ENCODE data around the gene DOP1B.
"Not testable (repeated sequence)": the region's sequence is repeated elsewhere in the genome, so short reads cannot be mapped to it uniquely, and the experiment has no call there.

Gene DOP1B

DNA sequence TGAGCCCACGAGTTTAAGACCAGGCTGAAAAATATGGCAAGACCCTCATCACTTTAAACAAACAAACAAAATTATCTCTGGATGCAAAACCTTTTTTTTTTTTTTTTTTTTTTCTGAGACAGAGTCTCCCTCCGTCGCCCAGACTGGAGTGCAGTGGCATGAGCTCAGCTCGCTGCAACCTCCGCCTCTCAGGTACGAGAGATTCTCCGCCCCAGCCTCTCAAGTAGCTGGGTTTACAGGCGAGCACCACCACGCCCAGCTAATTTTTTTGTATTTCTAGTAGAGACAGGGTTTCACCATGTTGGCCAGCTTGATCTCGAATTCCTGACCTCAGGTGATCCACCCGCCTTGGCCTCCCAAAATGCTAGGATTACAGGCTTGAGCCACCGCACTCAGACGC lies 16.8 kb upstream of the DOP1B start:
- DNase-seq (ENCODE audit: low read depth) = not testable (repeated sequence)

- DNase-seq (ENCODE audit: low read depth) = peak; percentile 70
Observed at GRCh38 chr21:36141513-36141925, 15.1 kb upstream of the DOP1B start.

DNA sequence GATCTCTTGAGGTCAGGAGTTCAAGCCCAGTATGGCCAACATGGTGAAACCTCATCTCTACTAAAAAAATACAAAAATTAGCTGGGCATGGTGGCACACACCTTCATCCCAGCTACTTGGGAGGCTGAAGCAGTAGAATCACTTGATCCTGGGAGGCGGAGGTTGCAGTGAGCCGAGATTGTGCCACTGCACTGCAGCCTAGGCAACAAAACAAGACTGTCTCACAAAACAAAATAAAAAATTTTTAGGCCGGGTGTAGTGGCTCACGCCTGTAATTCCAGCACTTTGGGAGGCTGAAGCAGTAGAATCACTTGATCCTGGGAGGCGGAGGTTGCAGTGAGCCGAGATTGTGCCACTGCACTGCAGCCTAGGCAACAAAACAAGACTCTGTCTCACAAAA lies 12.4 kb upstream of the DOP1B start:
- DNase-seq (ENCODE audit: low read depth) = not testable (repeated sequence)

GRCh38 chr21:36145259-36145658 lies 11.4 kb upstream of the DOP1B start:
- DNase-seq (ENCODE audit: low read depth) = no peak

DNA sequence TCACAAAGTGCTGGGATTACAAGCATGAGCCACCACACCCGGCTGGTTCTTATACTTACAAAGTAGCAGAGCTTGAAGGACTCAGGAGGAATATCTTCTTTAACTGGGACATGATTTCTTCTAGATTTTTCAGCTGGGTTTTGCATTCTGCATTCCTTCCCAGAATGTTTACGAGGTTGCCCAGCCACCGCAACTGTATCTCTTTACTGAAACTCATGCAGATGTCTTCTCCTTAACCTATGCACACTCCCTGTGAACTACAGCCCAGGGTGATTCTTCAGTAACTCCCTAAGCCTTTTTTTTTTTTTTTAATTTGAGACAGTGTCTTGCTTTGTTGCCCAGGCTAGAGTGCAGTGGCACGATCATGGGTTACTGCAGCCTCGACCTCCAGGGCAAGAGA lies 8.7 kb upstream of the DOP1B start:
- DNase-seq (ENCODE audit: low read depth) = no peak

- no peak for DNase-seq (ENCODE audit: low read depth)
Observed at GRCh38 chr21:36148886-36149285, 7.7 kb upstream of the DOP1B start.

- no peak for DNase-seq (ENCODE audit: low read depth)
Observed at GRCh38 chr21:36149788-36150711, 6.6 kb upstream of the DOP1B start.

- DNase-seq (ENCODE audit: low read depth) = no peak
Observed at GRCh38 chr21:36155603-36156338, 853 bp upstream of the DOP1B start.

- peak; percentile 100 for DNase-seq (ENCODE audit: low read depth)
Observed at GRCh38 chr21:36156339-36156814, 247 bp upstream of the DOP1B start.

DNA sequence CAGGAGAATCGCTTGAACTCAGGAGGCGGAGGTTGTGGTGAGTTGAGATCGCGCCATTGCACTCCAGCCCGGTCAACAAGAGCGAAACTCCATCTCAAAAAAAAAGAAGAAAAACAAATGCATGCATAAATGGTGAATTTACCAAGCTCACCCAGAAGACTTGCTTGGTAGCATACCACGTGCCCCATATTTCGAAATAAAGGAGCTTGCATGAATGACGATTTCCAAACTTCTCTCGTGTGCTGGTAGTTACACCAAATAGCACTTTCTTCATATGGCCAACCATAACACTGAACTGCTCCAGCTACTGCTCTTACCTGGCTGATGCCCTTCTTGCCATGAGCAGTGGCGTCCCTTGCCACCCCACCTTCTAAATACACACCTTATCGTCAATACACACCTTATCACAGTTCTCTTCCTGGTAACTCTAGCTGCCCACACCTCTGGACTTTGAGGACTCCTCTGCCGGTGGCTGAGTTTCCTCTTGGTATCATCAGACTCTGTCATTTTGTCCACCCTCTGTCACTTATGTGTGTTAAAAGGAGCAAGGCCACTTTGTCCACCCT lies 2.8 kb downstream of the DOP1B start:
- DNase-seq (ENCODE audit: low read depth) = no peak

DNA sequence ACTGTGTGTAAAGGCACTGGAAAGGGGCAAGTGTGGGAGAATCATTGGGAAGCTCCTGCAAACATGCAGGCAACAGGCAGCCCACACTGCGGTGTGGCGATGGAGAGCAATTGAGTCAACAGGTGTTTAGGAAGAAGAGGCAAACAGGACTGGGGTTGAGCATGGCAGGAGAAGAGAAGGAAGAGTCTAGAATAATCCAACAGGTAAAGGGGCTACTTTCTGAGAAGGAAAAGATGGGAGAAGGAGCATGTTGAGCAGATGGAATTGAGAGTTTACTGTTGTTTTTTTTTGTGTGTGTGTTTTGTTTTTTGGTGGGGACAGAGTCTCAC lies 4.2 kb downstream of the DOP1B start:
- no peak for DNase-seq (ENCODE audit: low read depth)

GRCh38 chr21:36162631-36163030 lies 6.0 kb downstream of the DOP1B start:
- no peak for DNase-seq (ENCODE audit: low read depth)

GRCh38 chr21:36163750-36164741 lies 7.4 kb downstream of the DOP1B start:
- no peak for DNase-seq (ENCODE audit: low read depth)

DNA sequence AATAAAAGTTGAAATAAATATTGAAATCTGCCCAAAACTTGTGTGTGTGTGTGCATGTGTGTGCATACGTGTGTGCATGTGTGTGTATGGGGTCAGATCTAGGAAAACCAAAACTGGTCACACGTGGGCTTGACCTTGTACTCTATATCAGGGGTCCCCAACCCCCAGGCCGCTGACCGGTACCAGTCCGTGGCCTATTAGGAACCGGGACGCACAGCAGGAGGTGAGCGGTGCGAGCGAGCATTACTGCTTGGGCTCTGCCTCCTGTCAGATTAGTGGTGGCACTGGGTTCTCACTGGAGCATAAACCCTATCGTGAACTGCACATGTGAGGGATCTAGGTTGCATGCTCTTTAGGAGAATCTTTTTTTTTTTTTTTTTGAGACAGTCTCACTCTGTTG lies 8.7 kb downstream of the DOP1B start:
- no peak for DNase-seq (ENCODE audit: low read depth)

- DNase-seq (ENCODE audit: low read depth) = no peak
Observed at GRCh38 chr21:36166705-36167104, 10.1 kb downstream of the DOP1B start.

DNA sequence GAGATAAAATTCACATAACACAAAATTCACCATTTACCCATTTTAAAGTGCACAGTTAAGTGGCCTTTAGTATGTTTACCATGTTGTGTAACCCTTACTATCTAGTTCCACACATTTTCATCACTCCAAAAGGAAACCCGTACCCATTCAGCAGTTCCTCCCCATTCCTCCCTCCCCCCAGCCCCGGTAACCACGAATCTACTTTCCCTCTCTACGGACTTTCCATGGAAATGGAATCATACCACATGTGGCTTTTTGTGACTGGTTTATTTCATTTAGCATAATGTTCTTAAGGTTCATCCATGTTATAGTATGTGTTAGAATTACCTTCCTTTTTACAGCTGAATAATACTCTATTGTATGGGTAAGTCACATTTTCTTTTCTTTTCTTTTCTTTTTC lies 10.9 kb downstream of the DOP1B start:
- DNase-seq (ENCODE audit: low read depth) = no peak

GRCh38 chr21:36169470-36170128 lies 13.0 kb downstream of the DOP1B start:
- DNase-seq (ENCODE audit: low read depth) = no peak

DNA sequence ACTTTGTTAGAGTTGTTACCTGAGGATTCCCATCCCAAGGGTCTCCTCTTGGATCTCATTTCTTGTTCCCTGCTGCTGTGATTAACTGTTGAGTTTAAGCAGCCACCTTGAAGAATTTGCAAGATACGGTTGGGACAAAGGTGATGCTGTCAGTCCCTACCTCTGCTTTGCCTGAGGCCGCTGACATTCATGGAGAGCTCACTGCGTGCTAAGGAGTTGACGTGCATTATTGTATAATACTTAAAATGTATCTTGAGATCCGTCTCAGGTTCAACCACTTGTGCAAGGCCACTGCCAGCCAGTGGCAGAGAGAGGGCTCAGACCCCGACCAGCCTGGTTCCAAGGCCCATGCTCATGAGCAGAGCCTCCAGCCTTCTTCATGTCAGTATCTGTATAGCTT lies 14.2 kb downstream of the DOP1B start:
- no peak for DNase-seq (ENCODE audit: low read depth)

- no peak for DNase-seq (ENCODE audit: low read depth)
Observed at GRCh38 chr21:36171336-36171735, 14.7 kb downstream of the DOP1B start.

DNA sequence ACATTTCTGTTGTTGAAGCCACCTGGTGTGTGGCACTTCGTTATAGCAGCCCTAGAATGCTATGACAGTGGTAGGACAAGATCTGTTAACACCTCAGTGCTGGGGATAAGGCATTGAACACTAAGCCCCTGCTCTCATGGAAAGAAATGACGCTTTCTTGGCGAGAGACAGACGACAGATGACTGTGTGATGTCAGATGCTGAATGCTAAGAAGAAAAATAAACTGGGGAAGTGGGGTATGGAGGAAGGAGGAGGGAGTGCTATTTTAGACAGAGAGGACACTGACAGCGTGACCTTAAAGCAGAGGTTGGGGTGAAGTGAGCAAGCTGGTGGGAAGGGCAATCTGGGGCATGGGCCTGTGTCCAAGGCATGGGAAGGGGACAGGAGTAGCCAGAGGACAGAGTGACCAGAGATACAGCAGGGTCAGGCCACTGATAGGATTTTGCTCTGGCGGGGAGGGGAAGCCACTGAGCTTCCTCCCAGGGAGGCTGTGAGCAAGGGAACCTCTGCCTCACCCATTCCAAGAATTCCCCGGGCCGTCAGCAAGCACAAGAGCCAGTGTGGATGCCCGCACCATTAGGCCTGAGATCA lies 15.2 kb downstream of the DOP1B start:
- DNase-seq (ENCODE audit: low read depth) = no peak

- DNase-seq (ENCODE audit: low read depth) = no peak
Observed at GRCh38 chr21:36174780-36175179, 18.2 kb downstream of the DOP1B start.

Data from activated T-cell treated with anti-CD3 and anti-CD28 coated beads for 48 hours (primary cell).